NB4 (cell line): ENCODE measurements around the gene CFAP90.

Source experiments
- POLR2A ChIP-seq: IDR thresholded peaks from 2 replicates; pipeline ENCODE4 v1.6.1; 2011; ENCODE audit warnings: mild to moderate bottlenecking; ENCODE audit not compliant: insufficient read length; ENCODE audit errors: extremely low read depth
- TF ChIP-seq, protein P1 (sequence below): IDR thresholded peaks from one replicate; pipeline ENCODE4 v1.5.1; 2012; ENCODE audit warnings: low read depth, low read length

- TF ChIP-seq, protein P1, sequence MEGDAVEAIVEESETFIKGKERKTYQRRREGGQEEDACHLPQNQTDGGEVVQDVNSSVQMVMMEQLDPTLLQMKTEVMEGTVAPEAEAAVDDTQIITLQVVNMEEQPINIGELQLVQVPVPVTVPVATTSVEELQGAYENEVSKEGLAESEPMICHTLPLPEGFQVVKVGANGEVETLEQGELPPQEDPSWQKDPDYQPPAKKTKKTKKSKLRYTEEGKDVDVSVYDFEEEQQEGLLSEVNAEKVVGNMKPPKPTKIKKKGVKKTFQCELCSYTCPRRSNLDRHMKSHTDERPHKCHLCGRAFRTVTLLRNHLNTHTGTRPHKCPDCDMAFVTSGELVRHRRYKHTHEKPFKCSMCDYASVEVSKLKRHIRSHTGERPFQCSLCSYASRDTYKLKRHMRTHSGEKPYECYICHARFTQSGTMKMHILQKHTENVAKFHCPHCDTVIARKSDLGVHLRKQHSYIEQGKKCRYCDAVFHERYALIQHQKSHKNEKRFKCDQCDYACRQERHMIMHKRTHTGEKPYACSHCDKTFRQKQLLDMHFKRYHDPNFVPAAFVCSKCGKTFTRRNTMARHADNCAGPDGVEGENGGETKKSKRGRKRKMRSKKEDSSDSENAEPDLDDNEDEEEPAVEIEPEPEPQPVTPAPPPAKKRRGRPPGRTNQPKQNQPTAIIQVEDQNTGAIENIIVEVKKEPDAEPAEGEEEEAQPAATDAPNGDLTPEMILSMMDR: peak; percentile 41
- no peak for TF ChIP-seq POLR2A
Measured at GRCh38 chr5:7881091-7881490, 30.2 kb upstream of the CFAP90 start.
